Psoas muscle (tissue), 8 donors: Measurements from ENCODE around the gene PPME1. TPM values are rescaled to one million over a fixed set of nuclear protein-coding genes. Genes with fewer than 3 reads are reported as not detected.

ENCODE experiments used
- ATAC-seq, 4 donors: fragments of 200-7000 bp; cut with Tn5 transposase; one replicate each; pipeline ENCODE4 v1.9.1; 2020; ENCODE audit warnings: moderate library complexity in 3 of 4, mild to moderate bottlenecking in 2 of 4
- DNase-seq, 2 donors: peaks; one replicate each; pipeline ENCODE4 v3.0.0-alpha.2; 2020
- H3K27ac ChIP-seq: fragments of 200-600 bp; one replicate; pipeline ENCODE4 v1.8.0; 2022
- H3K27me3 ChIP-seq, 3 donors: fragments of 200-600 bp in 1 of 3; one replicate each; pipeline versions ENCODE4 v1.6.1 to v1.8.0; 2013 to 2022; ENCODE audit warnings: low read length in 2 of 3, mild to moderate bottlenecking in 2 of 3, moderate library complexity in 1 of 3; ENCODE audit not compliant: insufficient read depth in 3 of 3
- H3K36me3 ChIP-seq, 2 donors: fragments of 200-600 bp in 1 of 2; one replicate each; pipeline versions ENCODE4 v1.6.1 to v1.8.0; 2013 to 2022; ENCODE audit warnings: low read depth in 1 of 2, mild to moderate bottlenecking in 1 of 2, moderate library complexity in 1 of 2; ENCODE audit not compliant: insufficient read depth in 1 of 2
- H3K4me1 ChIP-seq: fragments of 200-600 bp; one replicate; pipeline ENCODE4 v1.8.0; 2022
- H3K4me3 ChIP-seq: fragments of 200-600 bp; one replicate; pipeline ENCODE4 v1.8.0; 2022; ENCODE audit warnings: mild to moderate bottlenecking
- H3K9me3 ChIP-seq: fragments of 200-600 bp; one replicate; pipeline ENCODE4 v1.8.0; 2022
- CTCF ChIP-seq: fragments of 200-600 bp; IDR thresholded peaks from one replicate; pipeline ENCODE4 v1.8.0; 2022; ENCODE audit warnings: antibody characterized with exemption
- WGBS, 3 donors: extraction: QIAGEN DNeasy Blood & Tissue Kit; methylation state at CpG; one replicate each; pipeline versions ENCODE4 v1.1.6 to v1.1.7; 2013; 5-methylcytosine and 5-hydroxymethylcytosine counted together
- intact Hi-C, 2 donors: fragments of 100-400 bp; cut with DNase I; formaldehyde crosslinking; loops; one replicate each; pipeline versions ENCODE4 v1.11.0 to v1.14.2; 2022
- polyA plus RNA-seq, 3 donors: library from polyadenylated mRNA; stranded (reverse); fragments of 200-250 nt; gene quantifications; one replicate each; pipeline ENCODE4 v1.2.3, GENCODE V29; 2013
- total RNA-seq, 4 donors: library from RNA; stranded (reverse); fragmentation: NEBNext Ultra II Directional in 2 of 4; extraction: Animal tissue kit (Norgen Biotek cat#: 25700) in 2 of 4; gene quantifications; one replicate each; pipeline versions ENCODE4 v1.2.1 to v1.2.4, GENCODE V29; 2021 to 2023
- donor health status: healthy with polysubstance abuse.
- donor health status: DM: no; HTN: no; CAD: no; lungs with moderate emphysema.
- donor health status: Bipolar disorder and iron deficiency.
- donor health status: healthy.
- donor health status: DM: yes; HTN: yes; CAD: no.
- donor health status: DM: no; HTN: no; CAD: no.
- donor health status: DM: no; HTN: no; CAD: no.
- donor health status: DM: yes; HTN: yes; CAD: no.

The PPME1 gene
- total and polyA plus RNA-seq, 7 donors, result 28.3 to 47.9 (median 43.1) TPM

DNA sequence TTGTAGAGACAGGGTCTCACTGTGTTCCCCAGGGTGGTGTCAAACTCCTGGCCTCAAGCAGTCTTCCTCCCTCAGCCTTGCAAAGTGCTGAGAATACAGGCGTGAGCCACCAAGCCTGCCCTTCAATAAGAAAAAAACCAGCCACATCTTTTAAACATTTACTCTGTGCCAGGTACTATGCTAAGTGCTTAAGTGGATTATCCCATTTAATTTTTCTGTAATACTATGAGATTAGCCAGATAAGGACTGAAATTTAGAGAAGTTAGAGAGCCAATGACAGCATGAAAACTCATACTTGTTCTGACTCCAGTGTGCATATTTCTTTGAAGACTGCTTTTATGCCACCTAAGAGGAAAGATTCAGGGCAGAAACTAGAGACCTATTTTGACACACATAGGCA, 35.7 kb downstream of the PPME1 start:
- intact Hi-C loops, result no loop called here
- 93 to 100% (median 94%) methylated on average over 1 of the region's 1 CpG for WGBS, 3 donors
- Histone ChIP-seq H3K9me3 (no peaks in the 10 kb centered on the region), H3K4me3 (no peak overlapping the region), H3K36me3 (peaks cover 0 to 68% of the 10 kb centered on the region in 2 donors), H3K27ac (no peak overlapping the region), H3K4me1 (peaks cover 18% of the 10 kb centered on the region), H3K27me3 (no peaks in the 10 kb centered on the region)
- ATAC-seq (no peak), DNase-seq (no peak)
- TF ChIP-seq CTCF, result no peak

DNA sequence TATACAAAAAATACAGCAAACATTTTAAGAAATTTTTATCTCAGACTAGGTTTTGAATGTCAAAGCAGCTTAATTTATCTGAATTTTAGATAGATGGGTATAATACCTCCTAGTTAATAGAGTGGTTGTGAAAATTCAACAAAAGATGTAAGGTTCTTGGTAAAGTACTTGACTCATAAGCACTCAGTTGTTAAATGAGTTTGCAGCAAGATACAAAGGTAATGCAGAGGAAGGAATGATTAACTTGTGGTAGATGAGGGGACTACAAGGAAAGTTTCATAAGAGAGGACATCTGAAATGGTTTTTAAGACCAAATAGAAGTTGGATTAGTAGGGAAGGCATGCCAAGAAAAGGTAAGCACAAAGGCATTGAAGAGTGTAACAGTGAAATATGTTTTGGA, 37.4 kb downstream of the PPME1 start:
- DNase-seq (no peak), ATAC-seq (no peak)
- TF ChIP-seq CTCF, result no peak
- peaks cover 0 to 82% of the 10 kb centered on the region in 2 donors for H3K36me3 ChIP-seq
- intact Hi-C loops, result no loop called here
- H3K4me1 ChIP-seq, result peaks cover 5% of the 10 kb centered on the region
- no peak overlapping the region for H3K4me3 ChIP-seq
- no peak overlapping the region for H3K27ac ChIP-seq
- no peaks in the 10 kb centered on the region for H3K27me3 ChIP-seq
- no peaks in the 10 kb centered on the region for H3K9me3 ChIP-seq

GRCh38 chr11:74212533-74212932, 41.4 kb downstream of the PPME1 start:
- H3K9me3 ChIP-seq, result no peaks in the 10 kb centered on the region
- H3K4me1 ChIP-seq, result no peaks in the 10 kb centered on the region
- ATAC-seq (no peak), DNase-seq (no peak)
- no peak overlapping the region for H3K27ac ChIP-seq
- H3K27me3 ChIP-seq, result no peaks in the 10 kb centered on the region
- no peak overlapping the region for H3K4me3 ChIP-seq
- intact Hi-C loops, result no loop called here
- peaks cover 0 to 63% of the 10 kb centered on the region in 2 donors for H3K36me3 ChIP-seq
- no peak for TF ChIP-seq CTCF
- WGBS, 3 donors, result 92 to 100% (median 98%) methylated on average over 2 of the region's 2 CpGs

GRCh38 chr11:74220376-74220775, 49.3 kb downstream of the PPME1 start:
- Histone ChIP-seq H3K36me3 (peaks cover 0 to 10% of the 10 kb centered on the region in 2 donors), H3K27me3 (no peaks in the 10 kb centered on the region), H3K4me3 (no peak overlapping the region), H3K9me3 (no peaks in the 10 kb centered on the region), H3K27ac (no peak overlapping the region), H3K4me1 (no peaks in the 10 kb centered on the region)
- no peak for TF ChIP-seq CTCF
- no peak for DNase-seq
- no peak for ATAC-seq
- WGBS, 3 donors, result 95 to 97% (median 97%) methylated on average over 1 of the region's 1 CpG
- intact Hi-C loops, result no loop called here

GRCh38 chr11:74221816-74222215, 50.7 kb downstream of the PPME1 start:
- TF ChIP-seq CTCF, result no peak

More at GRCh38 chr11:74221816-74222215, 50.7 kb downstream of the PPME1 start:
- H3K27ac ChIP-seq, result no peak overlapping the region
- no peaks in the 10 kb centered on the region for H3K9me3 ChIP-seq
- H3K4me3 ChIP-seq, result no peak overlapping the region
- WGBS, 3 donors, result 71 to 82% (median 73%) methylated on average over 1 of the region's 1 CpG
- peaks cover 0 to 11% of the 10 kb centered on the region in 2 donors for H3K36me3 ChIP-seq
- no peaks in the 10 kb centered on the region for H3K27me3 ChIP-seq
- intact Hi-C loops, result no loop called here
- DNase-seq (no peak), ATAC-seq (no peak)
- no peaks in the 10 kb centered on the region for H3K4me1 ChIP-seq
